K562 (cell line): ENCODE results near the gene TRMT1L. TPM values are rescaled to one million over a fixed set of nuclear protein-coding genes. Genes with fewer than 3 reads are reported as not detected.

Experiments
- ARID1B ChIP-seq: fragments of 450-650 bp; IDR thresholded peaks from 2 replicates; pipeline ENCODE4 v1.6.1; 2016; ENCODE audit warnings: antibody characterized with exemption, mild to moderate bottlenecking, inconsistent platforms
- ARID4B ChIP-seq: sonication (generic); formaldehyde crosslinking; IDR thresholded peaks from 2 replicates; pipeline ENCODE4 v1.8.0; 2022; ENCODE audit warnings: mild to moderate bottlenecking, missing genetic modification reagents
- ATF1 ChIP-seq, 2 experiments: fragments of 450-650 bp in 1 of 2; IDR thresholded peaks; 2 replicates each; pipeline ENCODE4 v1.6.1; 2016; ENCODE audit warnings: missing compliant biosample characterization in 1 of 2, missing genetic modification characterization in 1 of 2
- BRD9 ChIP-seq: fragments of 450-650 bp; IDR thresholded peaks from 2 replicates; pipeline ENCODE4 v1.6.1; 2018; ENCODE audit warnings: low read depth; ENCODE audit not compliant: partially characterized antibody
- C11orf30 ChIP-seq: fragments of 450-650 bp; IDR thresholded peaks from 2 replicates; pipeline ENCODE4 v1.6.1; 2016; ENCODE audit warnings: low read depth, mild to moderate bottlenecking
- ETV5 ChIP-seq: sonication (generic); formaldehyde crosslinking; IDR thresholded peaks from 2 replicates; pipeline ENCODE4 v1.4.0; 2020; ENCODE audit warnings: low read depth, mild to moderate bottlenecking, missing genetic modification reagents
- HDAC1 ChIP-seq, 2 experiments: fragments of 450-650 bp; IDR thresholded peaks; 2 replicates each; pipeline ENCODE4 v1.6.1; 2016 to 2017; ENCODE audit warnings: inconsistent platforms in 1 of 2, mild to moderate bottlenecking in 1 of 2, moderate library complexity in 1 of 2
- HDGF ChIP-seq: fragments of 450-650 bp; IDR thresholded peaks from 2 replicates; pipeline ENCODE4 v1.6.1; 2016
- JUN ChIP-seq, 2 experiments: sonication (generic) in 1 of 2; formaldehyde crosslinking in 1 of 2; IDR thresholded peaks; 2 replicates each; pipeline versions ENCODE4 v1.6.1 to v1.8.0; 2012 to 2022; ENCODE audit warnings: borderline replicate concordance in 2 of 2, mild to moderate bottlenecking in 2 of 2, improper control_type of control experiment in 1 of 2, low read depth in 1 of 2, low read length in 1 of 2, missing genetic modification reagents in 1 of 2
- MCM7 ChIP-seq, 2 experiments: fragments of 450-650 bp; IDR thresholded peaks; 2 replicates each; pipeline ENCODE4 v1.6.1; 2016 to 2018
- NCOA4 ChIP-seq: fragments of 450-650 bp; IDR thresholded peaks from 2 replicates; pipeline ENCODE4 v1.6.1; 2018; ENCODE audit warnings: mild to moderate bottlenecking; ENCODE audit not compliant: partially characterized antibody
- NONO ChIP-seq, 2 experiments: fragments of 200-400 bp in 1 of 2; fragments of 450-650 bp in 1 of 2; formaldehyde crosslinking in 1 of 2; IDR thresholded peaks; 2 replicates each; pipeline ENCODE4 v1.6.1; 2017; ENCODE audit warnings: low read depth in 2 of 2, mild to moderate bottlenecking in 2 of 2, moderate library complexity in 2 of 2, low read length in 1 of 2
- RERE ChIP-seq: sonication (generic); formaldehyde crosslinking; IDR thresholded peaks from 2 replicates; pipeline ENCODE4 v1.8.0; 2023; ENCODE audit warnings: missing genetic modification reagents, mild to moderate bottlenecking, borderline replicate concordance
- SAP30 ChIP-seq: fragments of 200-600 bp; sonication (generic); IDR thresholded peaks from 2 replicates; pipeline ENCODE4 v1.6.1; 2012; ENCODE audit warnings: borderline replicate concordance, low read depth, mild to moderate bottlenecking, moderate library complexity, low read length, control low read depth, inconsistent platforms; ENCODE audit not compliant: insufficient read depth, poor library complexity, severe bottlenecking
- SRSF3 ChIP-seq: fragments of 200-400 bp; formaldehyde crosslinking; IDR thresholded peaks from 2 replicates; pipeline ENCODE4 v1.6.1; 2016; ENCODE audit warnings: mild to moderate bottlenecking, low read length, moderate library complexity; ENCODE audit not compliant: insufficient read depth
- ZBED1 ChIP-seq: IDR thresholded peaks from 2 replicates; pipeline ENCODE4 v1.6.1; 2014
- ZNF79 ChIP-seq: fragments of 250-450 bp; sonication (Bioruptor Pico); IDR thresholded peaks from 2 replicates; pipeline ENCODE4 v1.4.0; 2020; ENCODE audit warnings: low read depth, mild to moderate bottlenecking, moderate library complexity
- polyA plus RNA-seq, 8 experiments: library from polyadenylated mRNA; depleted of rRNA in 4 of 8; stranded (reverse) in 5 of 8; unstranded in 3 of 8; fragments of >200 nt; fragmentation: Nextera tagmentation in 2 of 8; fragmentation: Illumina TruSeq in 1 of 8; extraction: Ambion mirVana in 2 of 8; extraction: Trizol in 1 of 8; gene quantifications; 2 replicates each; pipeline versions ENCODE4 v1.2.1 to v1.2.3, GENCODE V29; 2011 to 2014; ENCODE audit warnings: inconsistent platforms in 1 of 8, missing spikeins in 1 of 8
- total RNA-seq, 7 experiments: library from RNA; depleted of rRNA in 6 of 7; stranded (reverse); fragments of >200 nt in 6 of 7; fragmentation: Illumina TruSeq in 2 of 7; extraction: Trizol in 2 of 7; gene quantifications; 2 replicates each; pipeline versions ENCODE4 v1.2.1 to v1.2.3, GENCODE V29; 2011 to 2021; ENCODE audit warnings: low replicate concordance in 1 of 7

TRMT1L gene
- total and polyA plus RNA-seq, 9 of the 15 experiments (the other 6 are each of a cell fraction or from before 2014, with no cell fraction given), result 6.4 to 88.9 (median 32.9) TPM

GRCh38 chr1:185156854-185157598 lies at the start of gene TRMT1L, which contains the start of gene SWT1 (continued):
- no peak for TF ChIP-seq ATF1 (CRISPR knock-in tag; IDR thresholded peaks at IDR 0.05)
- TF ChIP-seq ATF1 (tag; IDR thresholded peaks at IDR 0.05), result peak; percentile 91
- no peak for TF ChIP-seq NCOA4
- TF ChIP-seq ZNF79 (CRISPR knock-in tag), result no peak
- no peak; the same call in 1 of the 2 replicates for TF ChIP-seq ARID4B (CRISPR knock-in tag)
- no peak for TF ChIP-seq RERE (CRISPR knock-in tag)
- TF ChIP-seq SRSF3, result no peak
- peak; percentile 28 for TF ChIP-seq BRD9
- no peak for TF ChIP-seq MCM7 (IDR thresholded peaks at IDR 0.05)
- no peak for TF ChIP-seq NONO (IDR thresholded peaks at IDR 0.05; ENCODE audit: low read depth in 2 of 2, low read length in 1 of 2)
- TF ChIP-seq C11orf30, result peak; percentile 56
- peak; percentile 58; the same call in 1 of the 2 replicates for TF ChIP-seq JUN (IDR thresholded peaks at IDR 0.05; ENCODE audit: borderline replicate concordance, low read depth, low read length)
- no peak for TF ChIP-seq JUN (CRISPR knock-in tag; IDR thresholded peaks at IDR 0.05; ENCODE audit: borderline replicate concordance)
- no peak for TF ChIP-seq ARID1B
- TF ChIP-seq SAP30, result peak; percentile 62
- 0 out of 2 replicates have a peak, but pooled peaks have one; percentile 6 for TF ChIP-seq ZBED1
- TF ChIP-seq ETV5 (CRISPR knock-in tag), result peak; percentile 48; the same call in 1 of the 2 replicates
- TF ChIP-seq HDGF, result no peak
- TF ChIP-seq HDAC1 (IDR thresholded peaks at IDR 0.05), result peak in 1 of 2 experiments; percentile 88; a peak in 2 of 4 replicates
